ENCODE results near the gene ATF6.

DNA sequence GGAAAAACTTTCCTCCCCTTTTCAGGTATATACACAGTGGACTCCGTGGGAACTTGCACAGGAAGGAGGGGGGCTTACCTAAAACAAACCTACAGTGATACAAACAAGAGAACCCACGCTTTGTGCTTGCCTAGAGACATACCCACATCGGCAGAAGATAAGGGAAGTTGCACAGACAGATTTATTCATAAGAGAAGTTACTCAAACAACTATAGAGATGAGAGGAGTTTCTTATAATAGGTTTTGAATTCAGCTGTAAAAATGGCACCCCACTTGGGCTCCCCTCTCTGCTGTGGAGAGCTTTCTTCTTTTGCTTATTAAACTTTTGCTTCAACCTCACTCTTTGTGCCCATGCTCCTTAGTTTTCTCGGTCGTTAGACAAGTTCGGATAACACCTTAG, 18.3 kb upstream of the ATF6 start:
- TF ChIP-seq CTCF (IDR thresholded peaks at IDR 0.05) = no peak
- TF ChIP-seq POLR2AphosphoS5 (IDR thresholded peaks at IDR 0.05; ENCODE audit: low read depth, low read length) = no peak
- no peak for TF ChIP-seq REST (IDR thresholded peaks at IDR 0.05; ENCODE audit: insufficient read depth in 1 of 2, low read depth in 2 of 2, low read length in 1 of 2)
- TF ChIP-seq TCF7L2 (IDR thresholded peaks at IDR 0.05; ENCODE audit: low read depth, low read length) = no peak

All from Panc1 (cell line).